GM19452 (cell line): ENCODE results near the gene CDH10.

Experiments used
- ATAC-seq: cut with Tn5 transposase; IDR thresholded peaks from one replicate; pipeline ENCODE4 v1.9.1; 2021; ENCODE audit not compliant: unreplicated experiment

CDH10 gene

GRCh38 chr5:24487368-24488229 is 157.2 kb downstream of the CDH10 start:
- no peak for ATAC-seq

- ATAC-seq, result no peak
Measured at GRCh38 chr5:24480952-24481351, 163.8 kb downstream of the CDH10 start.

GRCh38 chr5:24477958-24478357 is 166.8 kb downstream of the CDH10 start:
- no peak for ATAC-seq

GRCh38 chr5:24475101-24475500 is 169.7 kb downstream of the CDH10 start:
- ATAC-seq, result no peak

- no peak for ATAC-seq
Measured at GRCh38 chr5:24474685-24475084, 170.1 kb downstream of the CDH10 start.

GRCh38 chr5:24472518-24472917 is 172.3 kb downstream of the CDH10 start:
- ATAC-seq, result no peak

- ATAC-seq, result no peak
Measured at GRCh38 chr5:24444414-24444813, 200.4 kb downstream of the CDH10 start.

GRCh38 chr5:24439465-24439864 is 205.3 kb downstream of the CDH10 start:
- no peak for ATAC-seq
